KMS-11 (cell line): ENCODE data around the gene PAQR5.

Source experiments
- H2AFZ ChIP-seq: fragments of 200-600 bp; sonication (generic); 2 replicates; pipeline ENCODE4 v1.6.1; 2016; ENCODE audit warnings: antibody characterized with exemption, mixed run types, low read depth
- H3K27ac ChIP-seq: fragments of 200-600 bp; sonication (generic); 2 replicates; pipeline ENCODE4 v1.6.1; 2016; ENCODE audit warnings: mild to moderate bottlenecking, mixed run types
- H3K27me3 ChIP-seq: fragments of 200-600 bp; sonication (generic); 2 replicates; pipeline ENCODE4 v1.6.1; 2017; ENCODE audit warnings: mild to moderate bottlenecking, low read depth, mixed run types, moderate library complexity; ENCODE audit not compliant: insufficient read depth
- H3K36me3 ChIP-seq: fragments of 200-600 bp; sonication (generic); 2 replicates; pipeline ENCODE4 v1.6.1; 2017; ENCODE audit warnings: mild to moderate bottlenecking, mixed run types; ENCODE audit not compliant: insufficient read depth
- H3K4me1 ChIP-seq: fragments of 200-600 bp; sonication (generic); 2 replicates; pipeline ENCODE4 v1.6.1; 2016; ENCODE audit warnings: mild to moderate bottlenecking, low read depth, mixed run types; ENCODE audit not compliant: poor library complexity, severe bottlenecking
- H3K4me2 ChIP-seq: fragments of 200-600 bp; sonication (generic); 2 replicates; pipeline ENCODE4 v1.7.0; 2016; ENCODE audit warnings: mild to moderate bottlenecking, mixed run types
- H3K4me3 ChIP-seq: fragments of 200-600 bp; sonication (generic); IDR thresholded peaks from 2 replicates; pipeline ENCODE4 v1.6.1; 2017; ENCODE audit warnings: low read depth, low read length, mixed read lengths; ENCODE audit not compliant: insufficient read depth
- H3K79me2 ChIP-seq: fragments of 200-600 bp; sonication (generic); 2 replicates; pipeline ENCODE4 v1.6.1; 2016; ENCODE audit warnings: low read depth, mixed run types; ENCODE audit not compliant: insufficient read depth
- H3K9ac ChIP-seq: fragments of 200-600 bp; sonication (generic); 2 replicates; pipeline ENCODE4 v1.6.1; 2016; ENCODE audit warnings: mild to moderate bottlenecking, mixed run types
- H4K20me1 ChIP-seq: fragments of 200-600 bp; sonication (generic); 2 replicates; pipeline ENCODE4 v1.6.1; 2016; ENCODE audit warnings: mild to moderate bottlenecking, mixed run types; ENCODE audit not compliant: insufficient read depth
- TF ChIP-seq, protein P1 (sequence below): fragments of 200-600 bp; sonication (generic); conservative IDR thresholded peaks from 2 replicates; pipeline ENCODE4 v1.6.1; 2017; ENCODE audit warnings: low read depth, mild to moderate bottlenecking, antibody characterized with exemption, low read length, moderate library complexity, mixed read lengths

Gene PAQR5

DNA sequence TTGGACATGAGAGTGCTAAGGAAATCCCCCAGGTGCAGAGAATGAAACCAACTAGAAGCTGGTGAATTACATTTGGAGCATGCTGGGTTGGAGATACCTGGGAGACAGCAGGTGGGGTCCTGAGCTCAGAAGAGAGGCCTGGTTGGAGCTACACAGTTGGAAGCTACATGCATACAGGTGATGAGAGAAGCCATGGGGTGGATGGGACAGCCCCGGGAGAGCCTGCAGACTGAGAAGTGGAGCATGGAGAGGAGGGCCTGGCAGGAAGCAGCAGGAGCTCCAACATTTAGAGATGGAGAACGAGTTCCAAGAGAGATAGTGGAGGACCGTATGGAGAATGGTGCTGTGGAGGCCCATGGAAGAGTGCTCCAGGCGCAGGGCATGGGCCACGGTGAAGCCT, 10.2 kb downstream of the PAQR5 start:
- no peaks in the 10 kb centered on the region for H3K4me1 ChIP-seq
- H2AFZ ChIP-seq: no peak overlapping the region
- H3K27me3 ChIP-seq: no peaks in the 10 kb centered on the region
- H3K27ac ChIP-seq: no peak overlapping the region
- H3K4me3 ChIP-seq: no peak overlapping the region
- H3K36me3 ChIP-seq: no peaks in the 10 kb centered on the region
- TF ChIP-seq, protein P1, sequence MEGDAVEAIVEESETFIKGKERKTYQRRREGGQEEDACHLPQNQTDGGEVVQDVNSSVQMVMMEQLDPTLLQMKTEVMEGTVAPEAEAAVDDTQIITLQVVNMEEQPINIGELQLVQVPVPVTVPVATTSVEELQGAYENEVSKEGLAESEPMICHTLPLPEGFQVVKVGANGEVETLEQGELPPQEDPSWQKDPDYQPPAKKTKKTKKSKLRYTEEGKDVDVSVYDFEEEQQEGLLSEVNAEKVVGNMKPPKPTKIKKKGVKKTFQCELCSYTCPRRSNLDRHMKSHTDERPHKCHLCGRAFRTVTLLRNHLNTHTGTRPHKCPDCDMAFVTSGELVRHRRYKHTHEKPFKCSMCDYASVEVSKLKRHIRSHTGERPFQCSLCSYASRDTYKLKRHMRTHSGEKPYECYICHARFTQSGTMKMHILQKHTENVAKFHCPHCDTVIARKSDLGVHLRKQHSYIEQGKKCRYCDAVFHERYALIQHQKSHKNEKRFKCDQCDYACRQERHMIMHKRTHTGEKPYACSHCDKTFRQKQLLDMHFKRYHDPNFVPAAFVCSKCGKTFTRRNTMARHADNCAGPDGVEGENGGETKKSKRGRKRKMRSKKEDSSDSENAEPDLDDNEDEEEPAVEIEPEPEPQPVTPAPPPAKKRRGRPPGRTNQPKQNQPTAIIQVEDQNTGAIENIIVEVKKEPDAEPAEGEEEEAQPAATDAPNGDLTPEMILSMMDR: no peak
- H3K4me2 ChIP-seq: no peak overlapping the region
- no peak overlapping the region for H3K9ac ChIP-seq
- H4K20me1 ChIP-seq: no peaks in the 10 kb centered on the region
- H3K79me2 ChIP-seq: no peaks in the 10 kb centered on the region

DNA sequence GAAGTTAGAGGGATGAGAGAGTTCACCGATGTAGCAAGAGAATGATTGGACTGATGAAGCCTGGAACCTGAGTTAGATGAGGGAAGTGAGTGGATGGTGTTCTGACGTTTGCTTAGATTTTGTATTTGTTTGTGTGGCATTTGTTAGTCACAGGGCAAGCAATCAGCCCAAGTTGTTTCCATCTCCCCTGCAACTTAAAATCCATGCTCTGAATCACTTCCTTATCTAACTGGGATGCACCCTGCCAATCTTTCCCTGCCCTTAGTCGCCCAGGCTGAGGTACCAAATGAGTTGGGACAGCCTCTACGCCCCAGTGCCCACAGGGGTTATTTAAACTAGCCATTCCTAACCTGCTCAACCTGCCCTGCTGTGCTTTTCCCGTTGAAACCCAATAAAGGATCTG, 12.6 kb downstream of the PAQR5 start:
- no peaks in the 10 kb centered on the region for H3K4me1 ChIP-seq
- H3K27ac ChIP-seq: no peak overlapping the region
- no peaks in the 10 kb centered on the region for H3K79me2 ChIP-seq
- H3K36me3 ChIP-seq: no peaks in the 10 kb centered on the region
- H2AFZ ChIP-seq: no peak overlapping the region
- no peak overlapping the region for H3K4me3 ChIP-seq
- no peak overlapping the region for H3K4me2 ChIP-seq
- H4K20me1 ChIP-seq: no peaks in the 10 kb centered on the region
- no peak overlapping the region for H3K9ac ChIP-seq
- TF ChIP-seq, protein P1: no peak
- no peaks in the 10 kb centered on the region for H3K27me3 ChIP-seq

DNA sequence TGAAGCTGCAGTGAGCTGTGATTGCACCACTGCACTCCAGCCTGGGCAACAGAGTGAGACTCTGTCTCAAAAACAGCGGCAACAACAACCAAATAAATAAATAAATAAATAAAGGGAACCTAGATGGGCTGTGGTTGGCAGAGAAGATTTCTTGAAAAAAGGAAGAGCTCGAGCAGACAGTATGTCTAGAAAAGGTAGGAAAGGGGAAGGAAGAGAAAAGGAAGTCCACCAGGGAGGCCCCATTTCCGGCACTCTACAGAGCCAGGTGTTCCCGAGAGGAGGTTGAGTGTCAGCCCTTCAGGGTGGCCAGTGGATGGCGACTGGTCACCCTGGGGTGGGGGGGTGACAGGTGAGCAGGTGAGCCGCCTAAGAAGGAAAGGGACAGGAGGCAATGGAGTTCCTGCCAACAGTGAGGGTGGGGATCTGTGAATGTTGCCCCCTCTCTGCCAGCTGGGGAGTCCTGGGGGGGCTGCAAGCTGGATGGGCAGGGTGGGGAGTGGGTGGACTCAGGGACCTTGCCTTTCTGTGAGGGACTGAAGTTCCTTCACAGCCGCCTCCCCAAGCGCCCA, 14.8 kb downstream of the PAQR5 start:
- H3K4me2 ChIP-seq: no peak overlapping the region
- H3K79me2 ChIP-seq: no peaks in the 10 kb centered on the region
- no peak overlapping the region for H3K27ac ChIP-seq
- H3K4me1 ChIP-seq: no peaks in the 10 kb centered on the region
- no peak overlapping the region for H2AFZ ChIP-seq
- TF ChIP-seq, protein P1: no peak
- H4K20me1 ChIP-seq: no peaks in the 10 kb centered on the region
- no peak overlapping the region for H3K9ac ChIP-seq
- H3K4me3 ChIP-seq: no peak overlapping the region
- H3K27me3 ChIP-seq: no peaks in the 10 kb centered on the region
- H3K36me3 ChIP-seq: no peaks in the 10 kb centered on the region

DNA sequence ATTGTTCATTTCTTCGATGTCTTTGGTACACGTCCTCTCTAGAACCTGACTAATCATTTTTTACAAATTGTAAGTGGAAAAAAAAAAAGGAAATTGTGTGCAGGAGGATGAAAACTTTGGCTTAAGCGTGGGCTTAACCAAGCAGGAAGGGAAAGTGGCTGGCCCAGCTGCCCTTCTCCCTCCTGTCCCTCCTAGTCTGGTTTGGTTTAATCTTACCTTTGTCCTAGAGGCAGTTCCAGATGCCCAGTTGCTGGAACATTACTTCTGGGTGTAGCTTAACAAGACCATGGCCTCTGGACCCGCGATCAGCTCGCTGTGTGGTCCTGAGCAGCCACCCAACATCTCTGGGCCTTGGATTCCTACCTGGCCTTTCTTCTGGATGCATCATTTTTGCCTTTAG, 15.4 kb downstream of the PAQR5 start:
- Histone ChIP-seq H4K20me1 (no peaks in the 10 kb centered on the region), H3K4me3 (no peak overlapping the region), H3K27me3 (no peaks in the 10 kb centered on the region), H3K27ac (no peak overlapping the region), H3K79me2 (no peaks in the 10 kb centered on the region), H3K36me3 (no peaks in the 10 kb centered on the region), H3K4me1 (no peaks in the 10 kb centered on the region), H2AFZ (no peak overlapping the region), H3K9ac (no peak overlapping the region), H3K4me2 (no peak overlapping the region)
- TF ChIP-seq, protein P1: no peak
